CD4-positive, alpha-beta T cell treated with Interleukin-17A for 4 hours (primary cell): ENCODE results near the gene NOD2.
A peak's percentile ranks its signal among the peaks of the same experiment; 100 is the strongest.

Experiments used
- DNase-seq: peaks from one replicate; pipeline ENCODE4 v3.0.0-alpha.2; 2020; ENCODE audit warnings: mixed read lengths

NOD2 gene

DNA sequence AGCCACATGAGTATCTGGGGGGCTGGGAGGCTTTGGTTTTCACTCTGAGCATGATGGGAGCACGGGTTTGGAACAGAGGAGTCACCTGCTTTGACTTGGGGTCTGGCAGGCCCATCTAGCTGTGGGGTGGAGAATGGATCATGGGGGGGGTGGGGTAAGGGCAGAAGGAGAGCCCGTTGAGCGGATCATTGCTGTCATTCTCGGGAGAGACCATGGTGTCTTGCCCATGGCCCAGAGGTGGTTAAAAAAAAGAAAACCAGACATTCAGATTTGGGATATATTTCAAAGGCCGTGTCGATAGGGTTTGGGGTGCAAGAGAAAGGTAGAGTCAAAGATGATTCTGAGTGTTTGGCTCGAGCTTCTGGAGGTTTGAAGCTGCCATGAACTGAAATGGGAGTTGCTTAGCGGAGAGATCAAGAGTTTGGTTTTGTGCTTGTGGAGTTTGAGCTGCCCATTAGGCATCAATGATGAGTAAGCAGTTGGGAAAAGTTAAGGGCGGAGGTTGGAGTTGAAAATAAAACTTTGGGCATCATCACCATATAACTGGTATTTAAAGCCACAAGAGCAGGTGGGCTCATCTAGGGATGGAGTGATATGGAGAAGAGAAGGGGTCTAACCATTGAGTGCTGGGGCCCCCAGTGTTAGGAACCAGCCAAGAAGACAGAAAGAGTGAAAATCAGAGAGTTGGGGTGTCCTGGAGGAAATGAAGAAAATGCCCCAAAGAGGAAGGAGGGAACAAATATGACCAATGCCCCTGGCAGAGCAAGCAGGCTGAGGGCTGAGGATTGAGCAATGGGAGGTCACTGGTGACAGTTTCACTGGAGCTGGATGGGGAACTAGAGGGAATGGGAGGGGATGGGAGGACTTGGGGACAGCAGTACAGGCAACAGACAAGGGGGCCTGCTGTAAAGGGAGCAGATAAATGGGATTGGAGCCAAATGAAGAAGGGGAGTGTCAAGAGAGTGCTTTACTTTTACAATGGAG lies 1.9 kb downstream of the NOD2 start:
- no peak for DNase-seq

DNA sequence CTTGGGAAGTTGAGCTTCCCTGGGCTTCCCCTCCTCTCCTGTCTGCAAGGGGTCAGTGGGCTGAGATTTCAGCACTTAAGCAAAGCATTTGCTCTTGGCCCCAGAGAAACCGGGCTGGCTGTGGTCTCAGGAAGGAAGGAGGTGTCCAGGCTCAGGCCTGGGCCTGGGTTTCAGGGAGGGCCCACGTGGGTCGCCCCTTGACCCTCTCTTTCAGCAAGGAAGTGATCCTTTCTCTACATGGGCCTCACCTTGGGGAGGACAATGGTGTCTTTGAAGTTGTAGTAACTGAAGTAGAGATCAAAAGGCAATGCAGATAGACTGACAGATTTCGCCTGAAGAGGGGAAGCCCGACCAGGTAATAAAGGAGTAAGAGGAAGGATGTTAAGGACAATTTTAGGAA lies 2.7 kb downstream of the NOD2 start:
- DNase-seq: no peak

DNA sequence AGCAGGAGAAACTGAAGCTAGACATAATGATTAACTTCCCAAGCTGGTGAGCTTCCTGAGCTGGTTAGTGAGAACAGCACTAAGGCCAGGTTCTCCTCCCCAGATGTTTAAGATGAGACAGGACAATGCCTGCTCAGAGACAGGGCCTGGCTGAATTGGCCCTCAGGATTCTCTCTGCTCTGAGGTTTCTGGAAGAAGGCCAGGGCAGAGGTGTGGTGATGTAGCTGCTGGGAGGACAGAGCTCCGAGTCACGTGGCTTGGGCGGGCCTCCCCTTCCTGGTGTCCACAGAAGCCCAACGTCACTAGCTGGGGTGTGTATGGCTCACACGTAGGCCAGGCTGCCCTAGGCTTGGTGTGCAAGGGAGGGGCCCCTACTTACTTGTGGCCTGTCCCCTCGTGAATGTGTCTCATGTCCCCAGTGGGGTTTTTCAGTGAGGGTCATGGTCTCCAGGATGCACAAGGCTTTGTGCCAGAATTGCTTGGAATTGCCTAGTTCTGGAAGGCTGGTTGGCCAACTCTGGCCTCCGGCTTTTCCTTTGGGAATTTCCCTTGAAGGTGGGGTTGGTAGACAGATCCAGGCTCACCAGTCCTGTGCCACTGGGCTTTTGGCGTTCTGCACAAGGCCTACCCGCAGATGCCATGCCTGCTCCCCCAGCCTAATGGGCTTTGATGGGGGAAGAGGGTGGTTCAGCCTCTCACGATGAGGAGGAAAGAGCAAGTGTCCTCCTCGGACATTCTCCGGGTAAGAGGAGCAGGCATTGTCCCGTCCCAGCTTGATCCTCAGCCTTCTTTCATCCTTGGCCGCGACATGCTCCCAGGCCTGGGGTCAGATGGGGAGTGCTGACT lies 3.4 kb downstream of the NOD2 start:
- DNase-seq: peak; percentile 68

- no peak for DNase-seq
Measured at GRCh38 chr16:50697421-50697715, 4.0 kb downstream of the NOD2 start.

GRCh38 chr16:50697881-50698767 lies 4.7 kb downstream of the NOD2 start:
- peak; percentile 39 for DNase-seq

- peak; percentile 62 for DNase-seq
Measured at GRCh38 chr16:50699326-50700159, 6.1 kb downstream of the NOD2 start.

DNA sequence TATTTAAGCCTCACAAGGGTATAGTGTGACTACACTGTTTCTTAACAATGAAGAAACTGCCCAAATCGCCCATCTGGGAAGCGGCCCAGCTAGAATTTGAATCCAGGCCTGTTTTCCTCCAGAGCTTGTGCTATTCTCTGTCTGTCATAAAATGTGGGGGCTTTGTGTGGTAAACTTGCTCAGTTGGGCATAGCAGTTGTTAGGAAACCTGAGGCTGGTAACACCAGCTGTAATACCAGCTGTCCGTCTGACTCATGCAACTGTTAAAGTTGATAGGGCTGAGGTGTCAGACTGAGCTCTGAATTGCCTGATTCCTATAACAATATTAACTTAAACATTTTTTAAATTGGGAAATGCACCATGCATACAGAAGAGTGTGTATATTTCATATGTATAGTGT lies 9.3 kb downstream of the NOD2 start:
- no peak for DNase-seq

GRCh38 chr16:50704245-50704644 lies 10.8 kb downstream of the NOD2 start:
- no peak for DNase-seq

DNA sequence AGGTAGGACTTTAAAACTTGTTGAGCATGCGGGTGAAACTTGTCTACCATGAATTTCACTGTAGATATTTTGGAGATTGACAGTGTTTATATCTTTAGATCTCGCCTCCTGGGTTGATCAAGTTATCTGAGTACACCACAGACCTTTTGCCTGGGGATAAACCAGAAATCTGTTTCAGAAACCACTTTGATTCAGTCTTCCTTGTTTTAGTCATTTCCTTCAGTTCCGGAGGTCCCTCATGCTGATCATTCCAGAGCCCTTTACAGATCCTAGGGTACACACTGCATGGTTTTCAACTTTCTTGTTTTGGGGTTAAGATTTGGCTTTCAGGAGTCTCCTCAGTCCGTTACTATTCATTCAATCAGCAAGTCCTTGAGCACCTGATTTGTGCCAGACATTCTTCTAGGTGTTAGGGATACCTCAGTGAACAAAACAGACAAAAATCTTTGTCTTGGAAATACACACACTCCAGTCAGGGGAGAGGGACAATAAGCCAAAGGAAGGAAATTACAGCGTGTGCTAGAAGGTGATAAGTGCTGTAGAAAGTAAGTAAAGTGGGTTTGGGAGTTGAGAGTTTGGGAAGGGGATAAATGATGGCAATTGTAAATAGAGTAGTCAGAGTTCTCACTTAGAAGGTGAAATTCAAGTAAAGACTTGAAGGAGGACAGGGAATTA lies 12.2 kb downstream of the NOD2 start:
- no peak for DNase-seq

DNA sequence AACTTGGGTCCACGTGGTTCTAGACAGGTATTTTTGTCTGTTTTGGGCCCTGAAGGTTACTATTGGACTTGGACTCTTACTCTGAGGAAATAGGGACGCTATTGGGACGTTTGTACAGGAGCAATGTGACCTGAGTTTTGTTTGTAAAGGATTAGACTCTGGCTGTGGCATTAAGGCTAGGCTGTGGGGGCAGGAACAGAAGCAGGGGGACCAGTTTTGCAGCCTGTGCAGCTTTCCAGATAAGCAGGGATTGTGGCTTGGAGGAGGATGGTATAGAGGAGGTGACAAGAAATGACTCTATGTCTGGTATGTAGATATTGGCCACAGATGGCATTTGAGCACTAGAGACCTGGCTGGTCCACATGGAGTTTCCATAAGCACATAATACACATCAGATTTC lies 12.8 kb downstream of the NOD2 start:
- DNase-seq: no peak

- DNase-seq: peak; percentile 61
Measured at GRCh38 chr16:50708373-50709060, 15.1 kb downstream of the NOD2 start.

GRCh38 chr16:50709061-50709684 lies 15.8 kb downstream of the NOD2 start:
- DNase-seq: no peak

- DNase-seq: no peak
Measured at GRCh38 chr16:50709980-50710379, 16.6 kb downstream of the NOD2 start.

GRCh38 chr16:50711040-50711439 lies 17.6 kb downstream of the NOD2 start:
- DNase-seq: no peak

GRCh38 chr16:50711862-50712559 lies 18.6 kb downstream of the NOD2 start:
- DNase-seq: no peak

GRCh38 chr16:50712560-50712898 lies 19.1 kb downstream of the NOD2 start:
- DNase-seq: no peak

GRCh38 chr16:50712956-50713355 lies 19.6 kb downstream of the NOD2 start:
- DNase-seq: no peak

DNA sequence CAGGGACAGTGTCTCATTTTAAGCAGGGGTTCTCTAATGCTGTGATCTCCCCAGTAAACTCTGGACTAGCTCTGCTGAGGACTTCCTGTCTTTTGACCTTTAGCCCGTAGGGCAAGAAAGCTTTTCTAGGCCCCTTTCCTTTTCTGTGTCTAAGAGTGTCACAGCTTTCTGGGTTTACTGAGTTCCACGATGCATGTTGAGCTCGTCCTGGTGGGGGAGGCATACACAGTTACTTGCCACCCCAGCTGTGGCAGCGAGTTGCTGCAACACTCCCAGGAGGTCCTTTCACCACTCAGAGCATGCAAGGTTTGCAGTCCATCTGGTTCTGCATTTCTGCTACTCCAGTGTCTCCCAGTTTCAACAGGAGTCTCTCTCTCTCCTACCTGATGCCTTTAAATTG lies 23.7 kb downstream of the NOD2 start:
- DNase-seq: no peak

DNA sequence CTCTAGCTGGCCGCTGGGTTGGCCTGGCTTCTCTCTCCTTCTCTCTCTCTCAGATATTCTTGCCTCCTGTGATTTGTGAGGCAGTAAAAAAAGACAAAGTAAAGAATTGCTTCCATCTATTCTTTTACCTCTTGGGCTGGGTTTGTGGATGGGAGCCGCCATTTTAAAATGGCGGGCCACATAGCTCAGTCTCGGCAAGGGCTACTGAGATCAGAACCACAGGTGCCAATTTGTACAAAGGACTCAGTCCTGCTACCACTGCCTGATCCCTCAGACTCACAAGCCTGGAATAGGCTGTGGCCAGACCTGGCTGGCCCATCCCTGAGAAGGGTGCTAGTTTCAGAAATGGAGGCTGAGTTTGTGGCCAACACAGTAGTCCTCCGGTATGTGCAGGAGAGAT lies 24.1 kb downstream of the NOD2 start:
- DNase-seq: no peak
